NOMO-1 (cell line): ENCODE results near the gene APPBP2.

Source experiments
- DNase-seq, 2 experiments: peaks; one replicate each; lab custom pipeline; 2025; ENCODE audit not compliant: unreplicated experiment in 2 of 2; lab: John Stamatoyannopoulos, UW

Gene APPBP2

GRCh38 chr17:60403962-60404361, 122.1 kb downstream of the APPBP2 start:
- no peak for DNase-seq

- no peak for DNase-seq
Measured at GRCh38 chr17:60403523-60403810, 122.6 kb downstream of the APPBP2 start.

GRCh38 chr17:60401819-60402218, 124.2 kb downstream of the APPBP2 start:
- DNase-seq, result no peak

- peak; percentile 88 to 96 for DNase-seq
Measured at GRCh38 chr17:60398227-60398959, 127.6 kb downstream of the APPBP2 start.

GRCh38 chr17:60396412-60396811, 129.6 kb downstream of the APPBP2 start:
- DNase-seq, result no peak

GRCh38 chr17:60395508-60396065, 130.5 kb downstream of the APPBP2 start:
- peak; percentile 48 to 88 for DNase-seq

- peak; percentile 70 to 93 for DNase-seq
Measured at GRCh38 chr17:60393840-60394723, 132.0 kb downstream of the APPBP2 start.
